NCI-H526 treated with DMSO at 0.1 percent for 48 hours (cell line): ENCODE measurements around the gene SLC7A4.

Experiments used
- DNase-seq: peaks from one replicate; lab custom pipeline; 2025; lab: John Stamatoyannopoulos, UW

The SLC7A4 gene

DNA sequence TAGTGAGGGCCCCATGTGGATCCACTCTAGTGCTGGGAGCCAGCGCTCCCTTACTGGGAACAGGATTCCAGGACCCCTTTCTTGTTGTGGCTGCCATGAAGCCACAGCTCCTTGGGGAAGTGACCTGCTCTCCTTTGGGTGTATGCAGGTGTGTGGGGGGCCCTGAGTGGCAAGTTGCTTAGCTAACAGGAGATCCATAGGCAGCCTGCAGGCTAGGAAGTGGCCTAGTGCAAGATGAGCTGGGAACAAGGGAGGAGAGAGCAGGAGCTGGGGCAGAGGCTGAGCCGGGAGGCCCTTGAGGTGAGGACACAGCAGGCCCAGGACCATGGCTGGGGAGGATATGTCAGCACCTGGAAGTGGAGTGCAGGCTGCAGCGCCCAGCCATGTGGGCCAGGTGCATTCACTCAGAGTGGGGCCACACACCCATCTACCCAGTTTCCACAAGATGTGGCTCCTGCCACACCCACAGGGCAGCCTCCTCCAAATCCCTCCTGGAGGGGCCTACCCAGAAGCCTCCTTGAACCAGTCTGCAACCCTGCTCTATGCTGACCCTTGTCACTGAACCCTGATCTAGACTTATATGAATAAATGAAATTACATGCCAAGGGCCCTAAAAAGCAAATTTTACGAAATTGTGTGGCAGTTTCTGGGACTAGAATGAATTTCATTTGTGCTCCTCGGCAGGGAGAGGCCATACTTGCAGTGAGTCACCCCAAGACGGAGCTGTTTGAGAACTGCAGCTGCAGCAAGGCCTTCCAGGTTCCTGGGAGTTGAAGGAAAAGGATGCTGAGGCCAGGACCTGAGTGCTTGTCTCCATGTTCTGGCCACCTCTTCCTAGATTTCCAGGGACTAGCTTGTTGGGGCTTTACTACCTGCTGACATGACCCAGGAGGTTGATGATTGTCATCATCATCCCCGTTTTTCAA lies 33.7 kb downstream of the SLC7A4 start:
- DNase-seq: no peak

DNA sequence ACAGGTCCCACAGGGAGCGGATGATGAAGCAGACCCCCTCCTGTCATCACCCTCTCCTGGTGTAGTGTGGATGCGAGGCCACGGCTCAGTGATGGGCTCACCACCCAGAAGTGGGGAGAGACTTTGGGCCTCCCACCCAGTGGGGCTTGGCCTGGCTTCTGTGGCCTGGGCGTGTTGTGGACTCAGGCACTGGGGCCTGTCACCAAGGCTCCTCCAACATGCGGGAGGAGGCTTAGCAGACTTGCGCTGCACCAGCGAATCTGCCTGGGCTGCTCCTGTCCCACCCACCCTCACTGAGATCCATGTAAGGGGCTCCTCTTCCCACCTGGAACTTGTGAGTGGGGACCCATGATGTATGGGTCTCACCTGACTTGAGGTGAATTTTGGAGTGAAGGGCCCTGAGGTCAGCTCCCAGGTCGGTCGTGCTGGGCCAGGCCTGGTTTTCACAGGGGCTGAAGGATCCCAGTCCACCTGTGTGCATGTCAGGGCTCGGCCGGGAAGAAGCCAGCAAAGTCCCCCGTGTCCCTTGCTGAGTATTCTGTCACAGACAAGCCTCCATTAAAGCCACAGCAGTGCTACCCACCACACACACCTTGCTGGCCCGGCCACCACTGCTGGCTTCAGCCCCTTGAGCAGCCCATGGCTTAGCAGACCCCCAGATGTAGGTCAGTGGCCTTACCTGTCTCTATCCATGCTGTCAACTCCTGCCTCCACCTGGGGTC lies 34.7 kb downstream of the SLC7A4 start:
- DNase-seq: no peak

DNA sequence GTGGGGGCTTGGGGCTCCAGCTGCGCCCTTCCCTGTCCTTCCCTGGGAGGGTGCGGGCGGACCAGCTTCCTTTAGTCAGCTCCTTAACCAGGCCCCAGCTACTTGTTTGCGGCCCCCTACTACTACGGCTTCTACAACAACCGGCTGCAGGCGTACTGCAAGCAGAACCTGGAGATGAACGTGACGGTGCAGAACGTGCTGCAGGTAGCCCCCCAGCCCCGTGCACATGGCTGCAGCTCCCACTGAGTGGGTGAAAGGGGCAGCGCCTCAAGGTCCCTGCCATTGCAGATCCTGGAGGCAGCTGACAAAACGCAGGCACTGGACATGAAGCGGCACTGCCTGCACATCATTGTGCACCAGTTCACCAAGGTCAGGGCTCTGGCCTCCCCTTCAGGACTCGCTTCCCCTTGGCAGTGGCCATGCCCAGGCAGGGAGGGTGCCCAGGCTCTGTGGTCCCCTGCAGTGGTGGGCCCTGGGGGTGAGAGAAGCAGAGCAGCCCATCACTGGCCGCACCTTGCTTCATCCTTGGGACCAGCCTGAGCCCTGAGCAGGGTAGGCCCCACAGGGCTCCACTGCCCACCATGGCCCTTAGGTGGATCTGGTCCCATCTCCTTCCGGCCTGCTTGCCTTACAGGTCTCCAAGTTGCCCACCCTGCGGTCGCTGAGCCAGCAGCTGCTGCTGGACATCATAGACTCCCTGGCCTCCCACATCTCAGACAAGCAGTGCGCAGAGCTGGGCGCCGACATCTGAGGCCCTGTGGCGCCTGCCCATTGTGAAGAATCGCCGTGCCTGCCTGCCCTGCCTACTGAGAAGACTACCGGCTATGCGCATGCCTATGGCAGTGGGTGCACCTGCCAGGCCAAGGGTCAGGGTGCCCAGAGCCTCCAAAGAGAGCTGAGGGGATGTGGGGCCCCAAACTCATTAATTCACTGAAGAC lies 35.5 kb downstream of the SLC7A4 start:
- no peak for DNase-seq

DNA sequence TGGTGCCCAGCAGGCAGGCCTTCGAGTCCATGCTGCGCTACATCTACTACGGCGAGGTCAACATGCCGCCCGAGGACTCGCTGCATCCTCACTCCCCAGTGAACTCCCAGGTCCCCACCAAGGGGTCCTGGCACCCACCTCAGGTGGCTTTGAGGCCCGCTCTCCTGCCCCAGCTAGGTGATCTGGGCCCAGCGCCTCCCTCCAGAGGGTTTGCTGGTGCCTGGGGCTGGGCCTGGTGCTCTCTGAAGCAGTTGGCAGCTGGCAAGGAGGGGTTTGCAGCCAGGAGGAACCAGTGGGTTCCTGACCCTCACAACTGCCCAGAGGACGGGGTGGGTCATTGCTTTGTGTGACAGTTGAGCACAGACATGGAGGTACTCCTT lies 36.3 kb downstream of the SLC7A4 start:
- DNase-seq: no peak

DNA sequence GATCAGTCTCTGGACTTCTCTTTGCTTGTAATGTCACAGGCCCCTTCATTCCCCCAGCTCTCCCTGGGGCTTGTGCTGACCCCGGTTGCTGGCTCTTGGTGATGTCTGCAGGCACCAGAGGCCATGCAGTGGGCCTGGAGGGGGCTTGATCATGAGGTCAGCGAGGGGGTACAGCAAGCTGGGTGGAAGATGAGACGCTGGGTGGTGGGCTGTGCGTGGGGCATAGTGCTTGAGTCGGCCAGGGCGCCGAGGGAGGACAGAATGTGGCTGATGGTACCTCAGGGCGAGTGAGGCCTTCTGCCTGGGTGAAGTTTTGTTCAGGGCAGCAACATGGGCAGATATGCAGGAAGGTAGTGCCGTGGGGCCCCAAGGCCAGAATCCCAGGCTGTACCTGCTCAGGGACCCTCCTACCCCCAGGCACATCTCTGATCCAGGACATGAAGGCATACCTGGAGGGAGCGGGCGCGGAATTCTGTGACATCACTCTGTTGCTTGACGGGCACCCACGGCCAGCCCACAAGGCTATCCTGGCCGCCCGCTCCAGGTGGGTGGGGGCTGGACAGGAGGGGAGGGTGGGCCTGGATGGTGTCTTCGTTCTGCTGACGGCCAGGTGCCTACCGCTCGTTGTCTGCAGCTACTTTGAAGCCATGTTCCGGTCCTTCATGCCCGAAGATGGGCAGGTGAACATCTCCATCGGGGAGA lies 36.9 kb downstream of the SLC7A4 start:
- no peak for DNase-seq

DNA sequence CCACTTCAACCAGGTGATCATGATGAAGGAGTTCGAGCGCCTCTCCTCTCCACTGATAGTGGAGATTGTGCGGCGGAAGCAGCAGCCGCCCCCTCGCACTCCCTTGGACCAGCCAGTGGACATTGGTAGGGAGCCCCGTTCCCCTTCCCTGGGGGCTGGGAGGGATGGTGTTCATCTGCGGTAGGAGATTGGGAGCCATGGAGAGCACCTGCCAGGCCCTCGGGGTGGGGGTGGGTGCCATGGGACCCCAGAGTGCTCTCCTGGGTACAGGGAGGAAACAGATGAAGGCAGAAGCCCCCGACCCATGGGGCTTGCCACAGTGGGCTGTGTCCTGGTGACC lies 37.5 kb downstream of the SLC7A4 start:
- DNase-seq: no peak

DNA sequence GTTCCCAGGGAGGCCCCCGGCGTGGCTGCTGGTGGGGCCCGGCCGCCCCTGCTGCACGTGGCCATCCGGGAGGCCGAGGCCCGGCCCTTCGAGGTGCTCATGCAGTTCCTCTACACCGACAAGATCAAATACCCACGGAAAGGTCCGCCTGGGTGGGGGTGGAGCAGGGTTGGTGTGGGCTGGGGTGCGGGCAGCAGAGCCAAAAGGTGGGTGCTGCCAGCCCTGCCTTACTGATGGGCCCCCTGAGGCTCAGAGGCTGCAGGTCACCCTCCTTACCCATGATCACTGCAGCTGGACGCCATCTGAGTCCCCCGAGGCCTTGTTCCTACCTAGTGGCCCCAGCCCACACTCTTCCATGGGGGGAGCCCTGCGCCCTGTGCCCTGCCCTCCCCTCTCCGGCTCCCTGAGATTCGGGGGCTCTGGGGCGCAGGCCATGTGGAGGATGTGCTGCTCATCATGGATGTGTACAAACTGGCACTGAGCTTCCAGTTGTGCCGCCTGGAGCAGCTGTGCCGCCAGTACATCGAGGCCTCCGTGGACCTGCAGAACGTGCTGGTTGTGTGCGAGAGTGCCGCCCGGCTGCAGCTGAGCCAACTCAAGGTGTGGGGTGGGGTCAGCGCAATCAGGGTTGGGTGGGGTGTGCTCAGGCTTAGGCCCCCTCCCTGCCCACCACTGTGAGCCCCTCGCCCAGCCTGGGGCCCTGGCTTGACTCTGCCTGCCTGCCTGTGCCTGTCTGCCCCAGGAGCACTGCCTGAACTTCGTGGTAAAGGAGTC lies 38.0 kb downstream of the SLC7A4 start:
- DNase-seq: no peak

DNA sequence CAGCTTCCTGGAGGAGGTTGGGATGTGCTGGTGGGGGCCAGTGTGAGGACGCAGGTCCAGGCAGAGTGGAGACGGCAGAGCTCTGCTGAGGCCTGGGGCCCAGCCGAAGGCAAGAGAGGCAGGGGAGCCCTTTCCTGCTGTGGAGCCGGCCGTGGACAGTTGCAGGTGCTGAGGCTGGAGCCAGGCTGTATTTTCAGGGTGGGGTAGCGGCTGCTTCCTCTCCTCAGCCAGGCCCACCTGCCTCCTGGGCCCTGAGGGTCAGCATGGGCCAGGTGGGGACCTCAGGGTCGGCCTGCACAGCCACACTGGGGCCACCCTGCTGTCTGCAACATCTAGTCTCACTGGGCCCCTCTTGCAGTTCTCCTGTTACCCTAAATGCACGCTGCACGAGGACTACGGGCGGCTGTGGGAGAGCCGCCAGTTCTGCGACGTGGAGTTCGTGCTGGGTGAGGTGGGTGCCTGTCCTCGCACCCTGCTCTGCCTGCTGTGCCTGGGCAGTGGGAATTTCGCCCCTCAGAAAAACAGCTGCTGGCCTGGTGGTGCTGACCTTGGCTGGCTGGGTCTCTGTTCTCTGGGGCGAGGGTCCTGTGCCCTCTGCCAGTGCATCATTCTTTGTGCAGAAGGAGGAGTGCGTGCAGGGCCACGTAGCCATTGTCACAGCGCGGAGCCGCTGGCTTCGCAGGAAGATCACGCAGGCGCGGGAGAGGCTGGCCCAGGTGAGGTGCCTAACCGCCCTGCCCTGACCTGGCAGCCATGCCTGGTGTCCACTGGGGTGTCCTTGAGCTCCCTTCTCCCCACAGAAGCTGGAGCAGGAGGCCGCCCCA lies 38.8 kb downstream of the SLC7A4 start:
- DNase-seq: no peak

DNA sequence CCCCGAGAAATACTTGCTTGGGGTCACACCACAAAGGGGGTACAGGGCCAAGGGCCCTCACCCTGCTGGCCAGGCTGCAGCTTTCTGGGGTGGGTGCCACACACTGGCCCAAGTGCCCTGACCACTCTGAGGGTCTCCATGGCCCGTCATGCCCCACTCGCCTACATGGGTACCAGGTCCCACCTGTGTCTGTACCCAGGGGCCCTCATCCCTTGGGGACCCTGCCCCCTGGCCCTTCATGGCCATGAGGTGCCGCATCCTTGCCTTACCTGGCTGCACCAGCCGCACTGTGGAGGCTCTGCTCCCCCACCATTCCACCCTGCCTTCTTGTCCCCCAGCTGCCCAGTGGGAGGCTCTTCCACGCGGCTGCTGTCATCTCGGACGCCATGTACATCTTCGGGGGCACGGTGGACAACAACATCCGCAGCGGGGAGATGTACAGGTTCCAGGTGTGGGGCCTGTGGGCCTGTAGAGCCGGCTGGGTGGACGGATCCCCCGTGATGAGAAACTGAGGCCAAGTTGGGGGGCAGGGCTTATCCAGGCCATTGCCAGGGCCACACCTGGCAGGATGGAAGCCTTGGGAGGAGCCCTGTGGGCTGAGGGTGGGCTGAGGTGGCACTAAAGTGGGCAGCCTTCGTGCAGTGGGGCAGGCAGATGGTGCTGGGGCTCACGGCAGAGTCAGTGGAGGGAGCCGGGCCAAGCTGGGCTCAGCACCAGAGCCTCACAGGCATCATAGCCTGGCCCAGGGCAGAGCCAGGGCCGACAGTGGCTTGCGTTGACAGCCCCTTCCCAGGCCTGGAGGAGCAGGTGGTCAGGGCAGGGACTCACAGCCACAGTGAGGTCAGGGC lies 39.7 kb downstream of the SLC7A4 start:
- DNase-seq: no peak

DNA sequence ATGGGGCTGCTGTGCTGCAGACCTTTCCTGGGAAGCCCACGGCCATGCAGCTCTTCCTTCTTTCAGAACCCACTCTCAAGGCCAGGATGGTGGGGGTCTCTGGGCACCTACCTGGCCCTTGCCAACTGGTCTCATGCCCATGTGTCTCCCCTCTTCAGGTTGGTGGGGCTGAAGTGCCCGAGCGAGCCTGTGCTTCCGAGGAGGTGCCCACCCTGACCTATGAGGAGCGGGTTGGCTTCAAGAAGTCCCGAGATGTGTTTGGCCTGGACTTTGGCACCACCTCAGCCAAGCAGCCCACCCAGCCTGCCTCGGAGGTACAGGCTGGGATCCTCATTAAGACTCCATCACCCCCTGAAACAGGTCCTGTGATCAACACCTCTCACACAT lies 40.3 kb downstream of the SLC7A4 start:
- DNase-seq: no peak

DNA sequence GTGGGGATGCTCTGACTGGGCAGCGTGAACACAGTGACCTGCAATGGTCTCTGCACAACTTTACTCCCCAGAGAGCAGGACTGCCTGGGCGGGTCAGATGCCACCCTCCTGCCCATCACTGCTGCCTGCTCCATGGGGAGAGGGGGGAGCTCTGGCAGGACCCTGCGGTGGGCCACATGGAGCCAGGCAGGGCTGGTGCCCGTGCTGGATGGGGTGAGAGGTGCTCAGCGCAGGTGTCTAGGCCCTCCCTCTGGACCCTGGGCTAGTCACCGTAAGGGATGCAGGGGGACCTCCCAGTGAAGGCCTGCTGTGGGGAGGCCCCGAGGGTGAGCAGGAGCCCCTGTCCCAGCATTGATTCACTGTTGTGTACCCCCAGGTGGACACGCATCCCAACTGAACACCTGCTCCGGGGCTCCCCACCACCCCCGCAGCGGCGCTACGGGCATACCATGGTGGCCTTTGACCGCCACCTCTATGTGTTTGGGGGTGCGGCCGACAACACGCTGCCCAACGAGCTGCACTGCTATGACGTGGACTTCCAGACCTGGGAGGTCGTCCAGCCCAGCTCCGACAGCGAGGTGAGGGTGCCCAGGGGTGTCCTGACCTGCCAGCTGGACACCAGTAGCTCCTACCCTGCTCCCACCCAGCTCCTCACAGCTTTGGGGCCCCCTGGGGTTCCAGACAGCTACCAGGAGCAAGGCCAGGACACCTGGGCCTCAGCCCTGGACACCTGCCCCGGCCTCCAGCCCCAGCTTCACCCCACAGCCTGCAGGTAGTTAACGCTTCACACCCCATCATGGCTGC lies 40.9 kb downstream of the SLC7A4 start:
- DNase-seq: no peak

DNA sequence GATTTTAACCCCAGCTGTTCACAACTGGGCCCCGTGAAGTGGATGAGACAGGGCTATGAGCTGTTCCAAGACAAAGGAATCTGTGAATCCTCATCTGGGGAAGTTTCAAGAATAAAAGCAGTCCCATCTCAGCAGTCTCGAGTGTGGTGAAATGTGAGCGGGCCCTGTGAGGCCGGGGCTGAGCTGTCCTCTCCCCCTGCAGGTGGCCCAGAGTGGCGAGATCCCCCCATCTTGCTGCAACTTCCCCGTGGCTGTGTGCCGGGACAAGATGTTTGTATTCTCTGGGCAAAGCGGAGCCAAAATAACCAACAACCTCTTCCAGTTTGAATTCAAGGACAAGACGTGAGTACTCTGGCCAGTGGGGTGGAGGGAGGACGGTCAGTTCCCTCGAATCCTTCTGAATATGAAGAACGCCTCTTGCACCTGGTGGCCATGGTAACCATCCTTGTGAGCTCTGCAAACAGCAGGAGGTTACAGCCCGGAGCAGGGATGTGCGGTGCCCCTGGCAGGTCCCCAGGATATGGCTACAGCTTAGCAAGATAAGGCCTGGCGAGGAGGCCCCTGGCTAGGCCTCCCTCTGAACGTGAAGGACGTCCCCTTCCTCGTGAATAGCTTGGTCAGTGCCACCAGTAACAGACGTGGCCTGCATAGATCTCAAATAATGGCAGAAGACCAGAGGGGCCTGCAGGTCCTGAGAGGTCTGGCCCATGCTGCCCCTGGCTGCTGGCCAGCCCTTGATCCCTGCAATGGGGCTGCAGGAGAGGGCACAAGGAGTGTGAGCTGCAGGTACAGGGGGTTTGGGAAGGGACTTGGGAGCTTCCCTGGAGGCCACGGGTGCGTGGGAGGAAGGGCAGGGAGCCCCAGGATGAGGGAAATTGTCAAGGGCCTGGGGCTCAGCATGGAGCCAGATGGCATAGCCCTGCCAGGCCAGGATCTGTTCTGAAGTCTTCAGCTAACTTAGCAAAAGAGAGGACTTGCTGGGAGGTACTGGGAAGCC lies 41.9 kb downstream of the SLC7A4 start:
- DNase-seq: no peak

DNA sequence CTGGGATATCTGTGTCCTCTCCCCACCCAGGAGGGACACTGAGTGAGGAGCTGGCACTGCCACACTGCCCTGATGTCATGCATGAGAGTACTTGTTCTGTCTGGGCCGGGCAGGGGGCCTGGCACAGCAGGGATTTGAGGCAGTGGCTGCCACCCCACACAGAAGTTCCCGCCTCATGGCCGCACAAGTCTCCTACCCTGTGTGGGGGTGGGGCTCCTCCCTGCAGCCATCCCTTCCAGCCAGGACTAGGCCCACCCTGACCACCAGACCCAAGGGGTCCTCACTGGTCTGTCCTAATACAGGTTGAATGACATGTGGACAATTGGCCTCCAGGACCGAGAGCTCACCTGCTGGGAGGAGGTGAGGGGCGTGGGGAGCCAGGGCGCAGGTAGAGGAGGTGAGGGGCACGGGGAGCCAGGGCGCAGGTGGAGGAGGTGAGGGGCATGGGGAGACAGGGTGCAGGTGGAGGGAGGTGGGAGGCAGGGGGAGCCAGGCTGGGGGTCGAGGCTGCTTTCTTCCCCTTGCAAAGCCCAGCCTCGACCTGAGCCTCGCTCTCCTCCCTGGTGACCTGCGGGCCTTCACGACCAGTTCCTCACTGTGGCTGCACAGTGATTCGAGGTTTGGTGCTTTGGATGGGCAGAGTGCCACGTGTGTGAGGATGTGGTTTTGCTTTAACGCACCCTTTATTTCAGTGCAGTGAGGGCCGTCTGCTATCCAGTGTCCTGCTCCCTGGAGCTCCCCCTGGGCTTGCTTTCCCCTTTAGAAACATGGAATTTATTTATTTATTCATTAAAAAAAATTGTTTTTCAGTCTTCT lies 42.8 kb downstream of the SLC7A4 start:
- no peak for DNase-seq

DNA sequence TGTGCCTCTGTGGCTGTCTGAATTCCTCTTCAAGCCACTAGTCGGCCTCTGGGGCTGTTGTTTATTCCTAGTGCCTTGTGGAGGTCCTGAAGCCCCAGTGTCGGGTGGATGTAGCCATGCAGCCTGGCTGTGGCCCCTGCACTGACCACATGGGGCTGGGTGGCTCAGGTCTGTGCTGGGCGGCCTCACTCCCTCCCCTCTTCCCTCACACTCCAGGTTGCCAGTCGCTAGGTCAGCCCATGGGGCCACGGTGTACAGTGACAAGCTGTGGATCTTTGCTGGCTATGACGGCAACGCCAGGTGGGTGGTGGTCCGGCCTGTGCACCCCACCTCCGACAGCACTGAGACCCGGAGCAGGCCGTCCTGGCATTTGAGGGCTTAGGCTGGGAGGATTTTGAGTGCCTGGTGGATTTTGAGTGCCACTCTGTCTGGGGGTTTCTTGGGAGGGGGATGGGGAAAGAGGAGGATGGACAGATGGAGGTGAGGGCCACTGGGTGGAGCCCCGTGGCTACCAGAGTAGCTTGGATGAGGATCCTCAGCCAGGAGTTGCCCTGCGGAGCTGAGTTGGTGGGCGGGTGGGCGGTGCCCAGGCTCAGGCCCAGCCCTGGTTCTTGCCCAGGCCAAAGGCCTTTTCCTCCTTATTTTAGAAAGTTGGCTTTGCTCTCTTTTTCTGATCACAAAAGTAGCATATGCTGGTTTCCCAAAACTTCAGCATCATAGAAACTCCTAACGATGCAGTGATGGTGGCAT lies 43.6 kb downstream of the SLC7A4 start:
- DNase-seq: no peak

DNA sequence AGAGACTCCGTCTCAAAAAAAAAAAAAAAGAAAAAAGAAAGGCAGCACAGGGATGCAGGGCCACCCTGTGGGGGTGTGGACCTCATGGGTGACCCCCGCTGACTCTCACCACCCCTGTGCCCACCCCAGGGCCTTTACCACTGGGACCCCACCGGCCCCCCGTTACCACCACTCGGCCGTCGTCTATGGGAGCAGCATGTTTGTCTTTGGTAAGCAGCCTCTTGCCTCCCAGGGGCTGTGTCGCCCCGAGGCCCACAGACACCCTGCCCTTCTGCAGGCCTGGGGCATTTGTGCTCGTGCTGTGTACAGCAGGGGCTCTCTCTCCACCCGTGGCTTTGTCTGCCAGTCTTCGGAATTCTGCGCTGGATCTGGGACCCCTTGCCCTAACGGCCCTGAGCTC lies 45.0 kb downstream of the SLC7A4 start:
- DNase-seq: no peak
